AG10803 (cell line): ENCODE measurements around the gene HHIPL1.

ENCODE experiments used
- DNase-seq: peaks from one replicate; pipeline ENCODE4 v3.0.0; 2010; ENCODE audit warnings: low read depth
- H3K4me3 ChIP-seq: 2 replicates; pipeline ENCODE4 v1.5.1; 2011; ENCODE audit warnings: mild to moderate bottlenecking, low read length, control low read depth
- TF ChIP-seq, protein P1 (sequence below): conservative IDR thresholded peaks from 2 replicates; pipeline ENCODE4 v1.5.1; 2011; ENCODE audit warnings: mild to moderate bottlenecking, low read length, control low read depth, inconsistent platforms

HHIPL1 gene

GRCh38 chr14:99668307-99669295 lies 23.7 kb downstream of the HHIPL1 start:
- TF ChIP-seq, protein P1, sequence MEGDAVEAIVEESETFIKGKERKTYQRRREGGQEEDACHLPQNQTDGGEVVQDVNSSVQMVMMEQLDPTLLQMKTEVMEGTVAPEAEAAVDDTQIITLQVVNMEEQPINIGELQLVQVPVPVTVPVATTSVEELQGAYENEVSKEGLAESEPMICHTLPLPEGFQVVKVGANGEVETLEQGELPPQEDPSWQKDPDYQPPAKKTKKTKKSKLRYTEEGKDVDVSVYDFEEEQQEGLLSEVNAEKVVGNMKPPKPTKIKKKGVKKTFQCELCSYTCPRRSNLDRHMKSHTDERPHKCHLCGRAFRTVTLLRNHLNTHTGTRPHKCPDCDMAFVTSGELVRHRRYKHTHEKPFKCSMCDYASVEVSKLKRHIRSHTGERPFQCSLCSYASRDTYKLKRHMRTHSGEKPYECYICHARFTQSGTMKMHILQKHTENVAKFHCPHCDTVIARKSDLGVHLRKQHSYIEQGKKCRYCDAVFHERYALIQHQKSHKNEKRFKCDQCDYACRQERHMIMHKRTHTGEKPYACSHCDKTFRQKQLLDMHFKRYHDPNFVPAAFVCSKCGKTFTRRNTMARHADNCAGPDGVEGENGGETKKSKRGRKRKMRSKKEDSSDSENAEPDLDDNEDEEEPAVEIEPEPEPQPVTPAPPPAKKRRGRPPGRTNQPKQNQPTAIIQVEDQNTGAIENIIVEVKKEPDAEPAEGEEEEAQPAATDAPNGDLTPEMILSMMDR = no peak
- no peak for DNase-seq
- H3K4me3 ChIP-seq = no peak overlapping the region

DNA sequence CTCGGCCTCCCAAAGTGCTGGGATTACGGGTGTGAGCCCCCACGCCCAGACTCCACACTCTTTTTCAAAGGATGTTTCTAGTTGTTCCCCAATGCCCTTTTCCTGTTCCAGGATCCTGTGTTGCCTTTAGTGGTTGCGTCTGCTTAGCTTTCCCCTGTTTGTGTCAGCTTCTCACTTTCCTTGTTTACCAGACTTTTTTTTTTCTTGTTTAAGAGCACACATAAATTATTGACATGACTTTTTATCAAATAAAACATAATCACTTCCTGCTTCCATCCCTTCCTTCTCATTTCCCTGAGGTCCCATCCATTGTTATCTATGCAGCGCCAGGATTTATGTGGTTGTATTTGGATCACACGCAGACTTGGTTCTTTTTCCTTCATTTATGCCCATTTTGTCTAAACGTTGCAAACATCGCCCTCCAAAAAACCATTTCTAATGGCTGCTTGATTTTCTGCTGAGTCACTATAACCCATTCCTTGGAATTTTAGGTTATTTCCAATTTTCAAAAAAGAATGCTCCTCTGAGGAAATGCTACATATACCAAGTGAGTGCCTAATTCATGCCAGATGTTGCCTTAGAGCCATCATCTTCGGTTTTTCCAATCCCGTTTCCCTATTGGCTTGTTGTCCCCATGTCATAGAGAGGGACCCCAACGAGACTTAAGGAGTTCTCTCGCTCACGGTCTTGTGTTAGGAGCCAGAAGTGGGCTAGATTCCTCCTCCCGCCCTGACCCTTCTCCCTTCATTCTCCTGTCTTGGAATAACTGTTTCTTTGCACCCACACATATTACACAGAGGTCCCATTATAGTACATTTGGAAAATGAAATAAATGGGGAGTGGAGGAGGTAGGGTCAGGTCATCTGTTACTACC lies 25.7 kb downstream of the HHIPL1 start:
- TF ChIP-seq, protein P1 = no peak
- DNase-seq = peak; percentile 37
- no peak overlapping the region for H3K4me3 ChIP-seq

DNA sequence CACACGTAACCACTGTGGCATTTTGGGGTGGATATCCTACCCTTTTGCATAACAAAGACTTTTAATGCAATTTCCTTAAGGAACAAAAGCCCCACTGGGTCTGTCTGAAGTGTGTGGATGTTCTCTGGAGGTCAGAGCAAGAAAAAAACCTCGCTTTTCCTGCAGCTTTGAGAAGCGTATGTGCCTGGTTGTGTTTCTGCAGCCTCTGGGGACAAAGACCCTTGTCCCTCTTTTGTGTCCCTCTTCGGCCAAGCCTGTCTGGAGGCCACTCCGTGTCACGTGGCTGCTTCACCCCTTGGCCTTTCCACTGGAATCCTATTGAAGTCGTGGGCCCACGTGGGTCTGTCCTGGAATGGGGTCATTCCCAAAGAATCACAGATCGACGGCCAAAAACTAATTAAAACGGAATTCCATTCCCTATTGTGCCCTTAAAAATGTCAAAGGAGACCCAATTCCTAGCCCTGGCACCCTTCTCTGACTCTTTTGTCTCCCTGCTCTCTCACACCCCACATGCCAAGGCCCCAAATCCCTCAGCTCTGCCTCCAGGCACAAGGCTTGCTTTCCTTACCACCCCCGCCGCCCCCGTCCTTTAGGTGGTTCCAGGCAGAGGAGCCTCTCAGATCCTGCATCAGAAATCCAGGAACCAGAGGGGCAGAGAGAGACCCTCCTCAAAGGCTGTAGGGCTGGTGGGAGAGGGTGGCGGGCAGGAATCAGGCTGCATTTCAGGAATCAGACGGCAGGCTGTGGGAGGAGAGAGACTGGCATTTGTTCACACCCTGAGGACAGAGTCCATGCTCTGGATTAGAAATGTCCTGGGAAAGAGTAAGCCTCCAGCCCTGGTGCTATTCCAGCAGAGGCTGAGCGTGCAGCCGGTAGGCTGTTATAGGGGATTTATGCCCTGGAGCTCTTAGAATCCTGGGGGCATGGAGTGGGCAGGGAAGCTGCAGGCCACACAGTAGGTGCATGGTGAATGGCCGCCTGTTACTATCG lies 26.6 kb downstream of the HHIPL1 start:
- no peak for DNase-seq
- TF ChIP-seq, protein P1 = no peak

GRCh38 chr14:99672506-99673304 lies 27.8 kb downstream of the HHIPL1 start:
- TF ChIP-seq, protein P1 = no peak
- no peak overlapping the region for H3K4me3 ChIP-seq
- no peak for DNase-seq

More for the DNA sequence above, 26.6 kb downstream of the HHIPL1 start:
- no peak overlapping the region for H3K4me3 ChIP-seq

GRCh38 chr14:99673305-99674063 lies 28.6 kb downstream of the HHIPL1 start:
- TF ChIP-seq, protein P1 = no peak
- H3K4me3 ChIP-seq = no peak overlapping the region
- no peak for DNase-seq
